MM.1S (cell line): ENCODE data around the gene CFAP73.

Source experiments
- CTCF ChIP-seq: fragments of 300-600 bp; sonication (generic); IDR thresholded peaks from 2 replicates; pipeline ENCODE4 v1.5.1; 2016; ENCODE audit warnings: antibody characterized with exemption, low read length, mixed read lengths
- EZH2 ChIP-seq: fragments of 300-600 bp; sonication (generic); optimal IDR thresholded peaks from 2 replicates; pipeline ENCODE3; 2017; ENCODE audit warnings: low read depth, mild to moderate bottlenecking, antibody characterized with exemption, low read length, mixed read lengths

DNA sequence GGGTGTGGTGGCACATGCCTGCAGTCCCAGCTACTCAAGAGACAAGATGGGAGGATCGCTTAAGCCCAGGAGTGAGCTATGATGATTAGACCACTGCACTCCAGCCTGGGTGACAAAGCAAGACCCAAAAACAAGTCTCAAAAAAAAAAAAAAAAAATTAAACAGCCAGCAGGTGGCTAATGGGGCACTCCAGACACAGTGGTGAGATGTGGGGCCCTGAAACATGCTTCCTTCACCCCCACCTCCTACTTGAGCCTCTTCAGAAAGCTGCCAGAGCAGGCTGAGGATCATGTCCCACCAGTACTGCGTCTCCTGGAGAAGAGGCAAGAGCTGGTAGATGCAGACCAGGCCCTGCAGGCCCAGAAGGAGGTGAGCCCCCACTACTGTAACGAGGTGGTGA is 2.1 kb downstream of the CFAP73 start:
- TF ChIP-seq CTCF = no peak
- TF ChIP-seq EZH2 = no peak
